Adrenal gland (tissue), 5 donors: ENCODE measurements around the gene MEDAG.

ENCODE experiments used
- POLR2A ChIP-seq, 2 donors: fragments of 450-650 bp; IDR thresholded peaks; one replicate each; pipeline ENCODE4 v1.6.1; 2017; ENCODE audit warnings: antibody characterized with exemption in 2 of 2, mild to moderate bottlenecking in 2 of 2, moderate library complexity in 1 of 2
- TF ChIP-seq, protein P1 (sequence below), 6 experiments: fragments of 450-650 bp in 4 of 6; fragments of 200-600 bp in 2 of 6; sonication (generic) in 1 of 6; IDR thresholded peaks; 1 replicate in 5 of 6; 2 replicates in 1 of 6; pipeline versions ENCODE4 v1.5.1 to v1.8.0; 2016 to 2021; ENCODE audit warnings: antibody characterized with exemption in 6 of 6, mild to moderate bottlenecking in 2 of 6, moderate library complexity in 1 of 6
- donor health status: DM: no; HTN: no; CAD: no.

DNA sequence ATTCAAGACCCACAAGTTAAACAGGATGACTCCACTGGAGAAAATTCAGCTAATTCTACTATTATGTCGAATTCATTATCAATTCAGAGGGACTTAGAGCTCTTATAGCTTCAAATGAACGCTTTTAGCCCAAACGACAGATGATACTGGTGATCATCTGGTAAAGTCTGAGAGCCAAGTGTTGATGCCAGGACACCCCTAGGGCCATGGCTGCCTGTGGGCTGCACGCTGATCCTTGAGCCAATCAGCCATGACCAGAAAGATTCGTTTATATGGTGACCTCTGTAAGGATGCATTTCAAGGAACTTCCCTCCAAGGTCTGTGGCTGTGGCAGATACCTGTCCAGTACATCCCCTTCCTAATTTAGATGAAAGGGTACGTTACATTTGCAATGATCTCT is 10.9 kb downstream of the MEDAG start:
- TF ChIP-seq, protein P1, sequence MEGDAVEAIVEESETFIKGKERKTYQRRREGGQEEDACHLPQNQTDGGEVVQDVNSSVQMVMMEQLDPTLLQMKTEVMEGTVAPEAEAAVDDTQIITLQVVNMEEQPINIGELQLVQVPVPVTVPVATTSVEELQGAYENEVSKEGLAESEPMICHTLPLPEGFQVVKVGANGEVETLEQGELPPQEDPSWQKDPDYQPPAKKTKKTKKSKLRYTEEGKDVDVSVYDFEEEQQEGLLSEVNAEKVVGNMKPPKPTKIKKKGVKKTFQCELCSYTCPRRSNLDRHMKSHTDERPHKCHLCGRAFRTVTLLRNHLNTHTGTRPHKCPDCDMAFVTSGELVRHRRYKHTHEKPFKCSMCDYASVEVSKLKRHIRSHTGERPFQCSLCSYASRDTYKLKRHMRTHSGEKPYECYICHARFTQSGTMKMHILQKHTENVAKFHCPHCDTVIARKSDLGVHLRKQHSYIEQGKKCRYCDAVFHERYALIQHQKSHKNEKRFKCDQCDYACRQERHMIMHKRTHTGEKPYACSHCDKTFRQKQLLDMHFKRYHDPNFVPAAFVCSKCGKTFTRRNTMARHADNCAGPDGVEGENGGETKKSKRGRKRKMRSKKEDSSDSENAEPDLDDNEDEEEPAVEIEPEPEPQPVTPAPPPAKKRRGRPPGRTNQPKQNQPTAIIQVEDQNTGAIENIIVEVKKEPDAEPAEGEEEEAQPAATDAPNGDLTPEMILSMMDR (IDR thresholded peaks at IDR 0.05): no peak
- TF ChIP-seq POLR2A (IDR thresholded peaks at IDR 0.05): no peak
